HEK293T (cell line): ENCODE results near the gene SLC25A34.

Experiments
- CTCF ChIA-PET: fragments of 350-600 bp; formaldehyde crosslinking; extraction: SDS; loops from one replicate; lab custom pipeline; 2021; ENCODE audit warnings: antibody characterized with exemption, inconsistent platforms; lab: Yijun Ruan, JAX
- POLR2A ChIA-PET: fragments of 350-600 bp; formaldehyde crosslinking; extraction: SDS; loops from one replicate; lab custom pipeline; 2020; ENCODE audit warnings: antibody characterized with exemption, inconsistent platforms; lab: Yijun Ruan, JAX
- DNase-seq: peaks from one replicate; pipeline ENCODE4 v3.0.0; 2012; ENCODE audit warnings: mixed read lengths; ENCODE audit errors: extremely low spot score
- ARNT ChIP-seq: fragments of 450-650 bp; IDR thresholded peaks from 2 replicates; pipeline ENCODE4 v1.6.1; 2017; ENCODE audit warnings: mild to moderate bottlenecking
- BHLHE40 ChIP-seq: fragments of 450-650 bp; IDR thresholded peaks from 2 replicates; pipeline ENCODE4 v1.6.1; 2016; ENCODE audit warnings: mild to moderate bottlenecking, moderate library complexity, borderline replicate concordance
- CTBP1 ChIP-seq: fragments of 450-650 bp; IDR thresholded peaks from 2 replicates; pipeline ENCODE4 v1.6.1; 2016; ENCODE audit warnings: borderline replicate concordance
- ELF4 ChIP-seq: fragments of 450-650 bp; IDR thresholded peaks from 2 replicates; pipeline ENCODE4 v1.6.1; 2017; ENCODE audit warnings: antibody characterized with exemption
- FOXA1 ChIP-seq: fragments of 450-650 bp; IDR thresholded peaks from 2 replicates; pipeline ENCODE4 v1.6.1; 2016; ENCODE audit warnings: mild to moderate bottlenecking
- FOXK2 ChIP-seq: fragments of 450-650 bp; IDR thresholded peaks from 2 replicates; pipeline ENCODE4 v1.6.1; 2016; ENCODE audit warnings: mild to moderate bottlenecking
- FOXM1 ChIP-seq: fragments of 450-650 bp; IDR thresholded peaks from 2 replicates; pipeline ENCODE4 v1.6.1; 2017; ENCODE audit warnings: mild to moderate bottlenecking, borderline replicate concordance
- HDGF ChIP-seq: fragments of 450-650 bp; IDR thresholded peaks from 2 replicates; pipeline ENCODE4 v1.6.1; 2017; ENCODE audit warnings: antibody characterized with exemption, borderline replicate concordance
- L3MBTL2 ChIP-seq: fragments of 450-650 bp; conservative IDR thresholded peaks from 2 replicates; pipeline ENCODE4 v1.6.1; 2016; ENCODE audit warnings: mild to moderate bottlenecking
- LEF1 ChIP-seq: fragments of 450-650 bp; IDR thresholded peaks from 2 replicates; pipeline ENCODE4 v1.6.1; 2017; ENCODE audit warnings: mild to moderate bottlenecking, borderline replicate concordance
- NFRKB ChIP-seq: fragments of 450-650 bp; IDR thresholded peaks from 2 replicates; pipeline ENCODE4 v1.6.1; 2016; ENCODE audit warnings: mild to moderate bottlenecking, moderate library complexity
- SP1 ChIP-seq: fragments of 450-650 bp; IDR thresholded peaks from 2 replicates; pipeline ENCODE4 v1.6.1; 2017
- SUZ12 ChIP-seq: fragments of 450-650 bp; IDR thresholded peaks from 2 replicates; pipeline ENCODE4 v1.6.1; 2016; ENCODE audit warnings: mild to moderate bottlenecking
- TARDBP ChIP-seq: fragments of 450-650 bp; IDR thresholded peaks from 2 replicates; pipeline ENCODE4 v1.6.1; 2016
- ZNF384 ChIP-seq: fragments of 450-650 bp; IDR thresholded peaks from 2 replicates; pipeline ENCODE4 v1.6.1; 2016
- TF ChIP-seq, protein P1 (sequence below): fragments of 450-650 bp; IDR thresholded peaks from 2 replicates; pipeline ENCODE4 v1.6.1; 2016

SLC25A34 gene

DNA sequence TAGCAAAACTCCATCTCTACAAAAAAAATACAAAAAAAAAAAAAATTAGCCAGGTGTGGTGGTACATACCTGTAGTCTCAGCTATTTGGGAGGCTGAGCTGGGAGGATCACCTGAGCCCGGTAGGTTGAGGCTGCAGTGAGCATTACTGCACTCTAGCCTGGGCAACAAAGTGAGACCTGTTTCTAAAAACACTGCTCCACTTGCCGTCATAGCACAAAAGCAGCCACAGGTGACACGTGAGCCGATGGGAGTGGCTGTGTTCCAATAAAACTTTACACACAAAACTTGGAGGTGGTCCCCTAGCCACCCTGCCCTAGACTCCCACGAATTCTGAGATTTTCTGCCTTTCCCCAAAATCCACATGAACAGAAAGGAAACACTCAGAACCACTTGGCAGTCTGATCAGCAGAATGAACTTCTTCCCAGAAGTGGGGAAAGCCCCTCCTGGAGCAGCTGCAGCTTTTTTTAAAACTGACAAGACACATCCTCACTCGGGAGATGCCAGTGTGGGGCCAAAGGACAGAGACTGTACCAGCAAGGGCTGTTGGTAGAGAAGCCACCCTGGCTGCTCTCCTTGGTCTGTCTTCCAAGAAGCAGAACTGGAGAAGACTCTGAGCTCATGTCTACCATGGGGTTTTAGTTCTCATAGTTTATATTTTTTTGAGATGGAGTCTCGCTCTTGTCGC, 28.7 kb upstream of the SLC25A34 start:
- ChIA-PET POLR2A (interaction anchor here (1.1 kb wide), 1 partner anchor 104 kb away, joined by 3 read pairs; no protein-coding TSS in a partner anchor), CTCF (interaction anchor here (0.6 kb wide), 1 partner anchor 254 kb away, joined by 3 read pairs; no protein-coding TSS in a partner anchor)
- no peak for TF ChIP-seq TARDBP
- TF ChIP-seq CTBP1 = no peak
- TF ChIP-seq SUZ12 = no peak
- no peak for TF ChIP-seq SP1
- TF ChIP-seq LEF1 = no peak
- TF ChIP-seq NFRKB = no peak
- TF ChIP-seq FOXA1 = no peak
- no peak for TF ChIP-seq HDGF
- TF ChIP-seq ARNT = no peak
- TF ChIP-seq, protein P1, sequence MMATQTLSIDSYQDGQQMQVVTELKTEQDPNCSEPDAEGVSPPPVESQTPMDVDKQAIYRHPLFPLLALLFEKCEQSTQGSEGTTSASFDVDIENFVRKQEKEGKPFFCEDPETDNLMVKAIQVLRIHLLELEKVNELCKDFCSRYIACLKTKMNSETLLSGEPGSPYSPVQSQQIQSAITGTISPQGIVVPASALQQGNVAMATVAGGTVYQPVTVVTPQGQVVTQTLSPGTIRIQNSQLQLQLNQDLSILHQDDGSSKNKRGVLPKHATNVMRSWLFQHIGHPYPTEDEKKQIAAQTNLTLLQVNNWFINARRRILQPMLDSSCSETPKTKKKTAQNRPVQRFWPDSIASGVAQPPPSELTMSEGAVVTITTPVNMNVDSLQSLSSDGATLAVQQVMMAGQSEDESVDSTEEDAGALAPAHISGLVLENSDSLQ = no peak
- no peak for TF ChIP-seq BHLHE40
- no peak for TF ChIP-seq FOXK2
- TF ChIP-seq ZNF384 = no peak
- TF ChIP-seq FOXM1 = no peak
- no peak for TF ChIP-seq L3MBTL2
- TF ChIP-seq ELF4 = no peak
- DNase-seq = no peak

DNA sequence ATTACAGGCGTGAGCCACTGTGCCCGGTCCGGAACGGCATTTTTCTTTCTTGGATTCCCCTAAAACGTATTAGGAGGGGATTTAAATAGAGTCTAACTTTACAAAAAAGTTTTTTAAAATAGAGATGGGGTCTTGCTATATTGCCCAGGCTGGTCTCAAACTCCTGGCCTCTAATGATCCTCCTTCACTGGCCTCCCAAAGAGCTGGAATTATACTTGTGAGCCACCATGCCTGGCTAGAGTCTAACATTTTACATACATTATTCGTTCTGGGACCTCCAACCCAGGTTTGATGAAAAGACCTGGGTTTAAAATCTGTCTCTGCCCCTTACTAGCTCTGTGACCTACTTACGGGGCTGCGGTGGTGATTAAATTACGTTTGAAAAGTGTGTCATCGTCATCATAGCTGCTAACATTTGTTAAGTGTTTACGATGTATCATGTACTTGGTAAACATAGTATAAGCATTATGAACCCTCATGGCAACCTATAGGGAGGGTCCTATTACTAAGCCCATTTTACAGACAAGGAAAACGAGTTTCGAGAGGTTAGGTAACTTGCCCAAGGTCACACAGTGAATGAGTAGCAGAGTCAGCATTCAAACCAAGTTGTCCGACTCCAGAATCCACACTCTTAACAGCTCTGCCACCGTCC, 27.4 kb upstream of the SLC25A34 start:
- CTCF ChIA-PET = no interaction called here
- no peak for TF ChIP-seq CTBP1
- TF ChIP-seq FOXA1 = no peak
- no peak for TF ChIP-seq HDGF
- TF ChIP-seq NFRKB = no peak
- TF ChIP-seq SUZ12 = no peak
- TF ChIP-seq ARNT = no peak
- TF ChIP-seq, protein P1 = no peak
- no peak for TF ChIP-seq L3MBTL2
- TF ChIP-seq TARDBP = no peak
- TF ChIP-seq ELF4 = no peak
- TF ChIP-seq FOXM1 = no peak
- TF ChIP-seq BHLHE40 = no peak
- no peak for TF ChIP-seq LEF1
- no peak for TF ChIP-seq ZNF384
- no peak for TF ChIP-seq FOXK2
- TF ChIP-seq SP1 = no peak

DNA sequence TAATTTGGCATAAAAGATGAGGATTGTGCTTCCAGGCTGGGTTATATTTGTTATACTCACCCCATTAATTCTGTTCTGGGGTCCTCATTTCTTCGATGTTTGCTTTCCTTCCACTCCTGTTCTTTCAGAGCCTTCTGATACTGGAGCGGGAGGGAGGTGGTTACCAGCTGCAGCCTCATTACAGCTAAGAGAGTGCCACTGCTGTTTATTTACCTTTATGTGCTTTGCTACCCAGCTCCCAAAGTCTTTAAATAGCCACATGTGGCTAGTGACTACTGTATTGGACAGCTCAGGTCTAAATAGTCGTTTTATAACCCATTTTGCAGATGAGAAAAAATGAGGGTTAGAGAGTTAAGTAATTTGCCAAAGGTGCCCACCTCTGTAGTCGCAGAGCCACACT, 26.8 kb upstream of the SLC25A34 start:
- CTCF ChIA-PET = no interaction called here
- DNase-seq = no peak
- TF ChIP-seq L3MBTL2 (no peak), BHLHE40 (no peak), ZNF384 (no peak), HDGF (no peak), LEF1 (no peak), FOXA1 (no peak), CTBP1 (no peak), SUZ12 (no peak), FOXM1 (no peak), SP1 (no peak), TARDBP (no peak)
- TF ChIP-seq, protein P1 = no peak
- POLR2A ChIA-PET = no interaction called here

More for the DNA sequence above, 27.4 kb upstream of the SLC25A34 start:
- POLR2A ChIA-PET = interaction anchor here (1.1 kb wide), 1 partner anchor 106 kb away, joined by 3 read pairs; no protein-coding TSS in a partner anchor
- DNase-seq = no peak

DNA sequence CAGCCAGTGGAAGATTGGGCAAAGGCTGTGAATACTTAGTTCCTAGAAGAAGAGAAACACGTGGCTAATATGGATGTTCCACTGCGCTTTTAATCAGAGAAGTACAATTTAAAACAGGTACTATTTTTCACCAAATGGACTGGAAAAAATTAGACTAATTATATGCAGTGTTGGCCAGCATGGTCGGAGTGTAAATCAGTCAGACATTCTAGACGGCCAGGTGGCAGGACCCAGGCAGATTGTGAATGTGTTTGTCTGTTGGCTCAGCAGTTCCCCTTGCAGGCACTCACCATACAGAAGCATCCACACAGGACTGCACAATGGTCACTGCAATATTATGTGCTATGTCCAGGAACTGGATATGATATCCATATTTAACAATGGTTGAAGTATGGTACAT, 23.9 kb upstream of the SLC25A34 start:
- POLR2A ChIA-PET = no interaction called here
- no peak for DNase-seq
- TF ChIP-seq HDGF (no peak), SP1 (no peak), ARNT (no peak), ELF4 (no peak), CTBP1 (no peak), SUZ12 (no peak), NFRKB (no peak), BHLHE40 (no peak), L3MBTL2 (no peak)
- CTCF ChIA-PET = no interaction called here

DNA sequence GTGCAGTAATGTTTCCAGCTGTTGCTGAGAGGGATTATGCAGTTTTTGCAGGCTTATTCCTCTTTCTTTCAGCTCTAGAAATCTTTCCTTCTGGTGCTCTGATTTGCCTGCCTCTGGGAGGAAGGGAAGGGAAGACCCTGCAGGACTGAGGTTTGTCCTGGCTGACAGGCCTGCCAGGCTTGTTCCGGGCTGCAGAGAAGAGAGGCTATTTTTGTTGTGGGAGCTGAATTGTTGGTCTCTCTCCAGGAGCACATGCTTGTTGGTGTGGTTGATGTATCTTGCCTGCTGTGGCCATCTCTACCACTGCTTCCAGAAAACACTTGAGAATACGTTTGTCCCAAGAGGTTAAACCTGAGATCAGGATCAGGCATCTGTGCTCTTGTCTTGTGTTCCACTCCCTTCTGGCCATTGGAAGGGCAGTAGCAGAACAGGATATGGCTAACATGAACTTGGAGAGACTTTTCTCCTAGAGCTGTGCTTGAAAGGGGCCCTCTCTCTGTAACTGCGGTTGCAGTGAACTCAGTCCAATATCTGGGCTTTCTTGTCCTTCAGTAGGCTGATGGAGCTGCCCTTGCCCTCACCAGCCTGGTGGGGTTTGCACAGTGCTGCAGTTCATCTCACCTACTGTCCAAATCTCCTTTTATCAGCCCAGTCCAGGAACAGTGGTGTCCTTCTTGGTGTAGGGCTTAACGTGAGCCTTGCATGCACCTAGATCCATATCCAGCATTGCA, 21.5 kb upstream of the SLC25A34 start:
- TF ChIP-seq, protein P1 = no peak
- TF ChIP-seq SP1 (no peak), FOXM1 (no peak), CTBP1 (no peak), FOXA1 (no peak), L3MBTL2 (no peak), ELF4 (no peak), TARDBP (no peak), SUZ12 (no peak), ZNF384 (no peak), HDGF (no peak), BHLHE40 (no peak), FOXK2 (no peak), LEF1 (no peak), ARNT (no peak), NFRKB (no peak)
- ChIA-PET CTCF (no interaction called here), POLR2A (interaction anchor here (1.5 kb wide), 1 partner anchor 111 kb away, joined by 4 read pairs; no protein-coding TSS in a partner anchor)
- no peak for DNase-seq
